CD14-positive monocyte (primary cell): ENCODE measurements around the gene MYO18A. TPM values are rescaled to one million over a fixed set of nuclear protein-coding genes. Genes with fewer than 3 reads are reported as not detected.
A peak's percentile ranks its signal among the peaks of the same experiment; 100 is the strongest.

ENCODE experiments used
- DNase-seq, 3 donors: peaks; one replicate each; pipeline ENCODE4 v3.0.0-alpha.2; 2011 to 2022
- H2AFZ ChIP-seq: 2 replicates; pipeline ENCODE4 v1.6.0; 2012; ENCODE audit warnings: mild to moderate bottlenecking, low read depth, low read length, inconsistent platforms; ENCODE audit not compliant: insufficient read depth, poor library complexity, severe bottlenecking
- H3K27ac ChIP-seq, 2 donors: 1 replicate in 1 of 2; 2 replicates in 1 of 2; pipeline ENCODE4 v1.5.1; 2012 to 2013; ENCODE audit warnings: low read length in 2 of 2, control low read depth in 1 of 2, inconsistent platforms in 1 of 2, low read depth in 1 of 2, mild to moderate bottlenecking in 1 of 2
- H3K27me3 ChIP-seq, 2 donors: one replicate each; pipeline versions ENCODE4 v1.6.0 to v1.6.1; 2011 to 2013; ENCODE audit warnings: low read length in 2 of 2; ENCODE audit not compliant: control insufficient read depth in 2 of 2, insufficient read depth in 2 of 2
- H3K36me3 ChIP-seq, 2 donors: replicated peaks in 1 of 2; 1 replicate in 1 of 2; 2 replicates in 1 of 2; pipeline versions ENCODE4 v1.5.1 to v1.6.1; 2012 to 2013; ENCODE audit warnings: low read length in 2 of 2, control low read depth in 1 of 2, inconsistent platforms in 1 of 2, mild to moderate bottlenecking in 1 of 2; ENCODE audit not compliant: insufficient read depth in 2 of 2, control insufficient read depth in 1 of 2
- H3K4me1 ChIP-seq, 2 donors: 1 replicate in 1 of 2; 2 replicates in 1 of 2; pipeline versions ENCODE4 v1.5.1 to v1.6.1; 2012 to 2013; ENCODE audit warnings: low read length in 2 of 2, control low read depth in 1 of 2, inconsistent platforms in 1 of 2, mild to moderate bottlenecking in 1 of 2, moderate library complexity in 1 of 2; ENCODE audit not compliant: insufficient read depth in 2 of 2, control insufficient read depth in 1 of 2
- H3K4me2 ChIP-seq: replicated peaks from 2 replicates; pipeline ENCODE3; 2012; ENCODE audit warnings: low read length, moderate library complexity, mild to moderate bottlenecking; ENCODE audit not compliant: poor library complexity, severe bottlenecking; ENCODE audit errors: extremely low read depth
- H3K4me3 ChIP-seq, 3 experiments: fragments of 200-600 bp in 1 of 3; sonication (generic) in 1 of 3; replicated peaks in 1 of 3; 1 replicate in 2 of 3; 2 replicates in 1 of 3; pipeline ENCODE4 v1.5.1; 2011 to 2013; ENCODE audit warnings: low read length in 3 of 3, mild to moderate bottlenecking in 3 of 3, control low read depth in 2 of 3, low read depth in 2 of 3, inconsistent platforms in 1 of 3, moderate library complexity in 1 of 3
- H3K79me2 ChIP-seq: 2 replicates; pipeline ENCODE4 v1.6.0; 2012; ENCODE audit warnings: mild to moderate bottlenecking, control low read depth, inconsistent platforms, low read length, moderate library complexity; ENCODE audit not compliant: insufficient read depth
- H3K9ac ChIP-seq: 2 replicates; pipeline ENCODE4 v1.6.0; 2017; ENCODE audit warnings: low read length, mild to moderate bottlenecking; ENCODE audit not compliant: insufficient read depth, poor library complexity, severe bottlenecking
- H3K9me3 ChIP-seq, 2 donors: replicated peaks in 1 of 2; 1 replicate in 1 of 2; 2 replicates in 1 of 2; pipeline versions ENCODE4 v1.5.1 to v1.6.1; 2012 to 2013; ENCODE audit warnings: low read length in 2 of 2, control low read depth in 1 of 2; ENCODE audit not compliant: control insufficient read depth in 1 of 2, insufficient read depth in 1 of 2
- H4K20me1 ChIP-seq: 2 replicates; pipeline ENCODE4 v1.6.0; 2012; ENCODE audit warnings: mild to moderate bottlenecking, low read length, control low read depth, moderate library complexity; ENCODE audit not compliant: insufficient read depth
- H3K27ac Mint-ChIP-seq, 7 donors: one replicate each; pipeline ENCODE4 v1.8.0; 2020; ENCODE audit warnings: mild to moderate bottlenecking in 7 of 7, mixed read lengths in 7 of 7, moderate library complexity in 6 of 7, inconsistent platforms in 2 of 7
- H3K27me3 Mint-ChIP-seq, 3 donors: one replicate each; pipeline ENCODE4 v1.8.0; 2021 to 2022; ENCODE audit warnings: low read depth in 3 of 3, mild to moderate bottlenecking in 3 of 3, mixed read lengths in 3 of 3, moderate library complexity in 3 of 3, inconsistent platforms in 1 of 3
- H3K36me3 Mint-ChIP-seq, 2 donors: one replicate each; pipeline ENCODE4 v1.8.0; 2020; ENCODE audit warnings: mixed read lengths in 2 of 2, inconsistent platforms in 1 of 2, mild to moderate bottlenecking in 1 of 2
- H3K4me1 Mint-ChIP-seq: one replicate; pipeline ENCODE4 v1.8.0; 2020; ENCODE audit warnings: mild to moderate bottlenecking, mixed read lengths
- H3K4me3 Mint-ChIP-seq, 2 donors: one replicate each; pipeline ENCODE4 v1.8.0; 2020; ENCODE audit warnings: mild to moderate bottlenecking in 2 of 2, mixed read lengths in 2 of 2, moderate library complexity in 1 of 2
- H3K9me3 Mint-ChIP-seq, 7 donors: one replicate each; pipeline ENCODE4 v1.8.0; 2020 to 2022; ENCODE audit warnings: mixed read lengths in 7 of 7, mild to moderate bottlenecking in 6 of 7, moderate library complexity in 6 of 7, inconsistent platforms in 2 of 7
- CTCF ChIP-seq: fragments of 200-600 bp; IDR thresholded peaks from one replicate; pipeline ENCODE4 v1.8.0; 2022; ENCODE audit warnings: antibody characterized with exemption, mild to moderate bottlenecking
- WGBS: methylation state at CpG from one replicate; pipeline ENCODE4 v1.1.5; 2013; ENCODE audit warnings: missing lambda C conversion rate; ENCODE audit not compliant: insufficient coverage; 5-methylcytosine and 5-hydroxymethylcytosine counted together
- intact Hi-C, 2 donors: fragments of 100-400 bp; cut with micrococcal nuclease; formaldehyde crosslinking; loops; one replicate each; pipeline versions ENCODE4 v1.15.0 to v1.15.1; 2023
- polyA plus RNA-seq, 3 donors: library from polyadenylated mRNA; depleted of rRNA in 1 of 3; unstranded in 2 of 3; stranded (reverse) in 1 of 3; fragments of 300-500 nt in 2 of 3; fragments of >200 nt in 1 of 3; fragmentation: Illumina TruSeq in 2 of 3; gene quantifications; 1 replicate in 2 of 3; 2 replicates in 1 of 3; pipeline ENCODE4 v1.2.3, GENCODE V29; 2012 to 2021

The MYO18A gene
- polyA plus RNA-seq, 3 donors: 6.3 to 40.2 (median 11.0) TPM

DNA sequence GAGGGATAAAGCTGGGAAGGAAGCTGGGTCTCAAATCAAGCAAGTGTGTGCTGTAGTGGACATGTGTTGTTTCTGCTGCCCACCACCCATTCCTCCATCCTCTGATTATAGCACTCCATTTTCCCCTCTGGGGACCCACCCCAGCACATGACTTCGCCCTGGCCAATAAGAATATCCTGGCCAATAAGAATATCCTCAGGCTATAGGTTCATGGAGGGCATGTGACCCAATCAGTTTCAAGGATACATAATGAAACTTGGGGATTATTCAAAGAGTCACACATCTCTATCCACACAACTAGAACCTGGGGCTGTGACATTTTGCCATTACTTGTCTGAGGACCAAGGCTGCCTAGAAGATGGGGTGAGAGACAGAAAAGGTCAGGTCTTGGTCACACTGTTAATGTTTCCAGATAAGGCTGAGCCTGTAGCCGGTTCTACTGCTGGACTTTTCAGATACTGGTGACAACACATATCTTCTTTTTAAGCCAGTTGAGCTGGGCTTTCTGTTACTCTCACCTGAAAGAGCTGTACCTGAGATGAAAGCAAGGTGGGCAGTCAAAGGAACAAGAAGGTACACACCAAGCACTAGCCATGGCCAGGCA is 33.7 kb downstream of the MYO18A start:
- intact Hi-C loops: loop anchor here (5.0 kb wide), 2 partner anchors 36 to 71 kb away; partner anchors contain the start of gene MYO18A (in 1 of the 2)
- no peaks in the 10 kb centered on the region for H3K27me3 ChIP-seq
- Mint-ChIP-seq H3K4me3 (no peak overlapping the region), H3K4me1 (peaks cover 59% of the 10 kb centered on the region), H3K27ac (peak overlapping the region in 3 of 7 donors; percentile 8 to 55 (median 14)), H3K36me3 (peaks cover 0 to 7% of the 10 kb centered on the region in 2 donors), H3K27me3 (no peaks in the 10 kb centered on the region), H3K9me3 (peaks cover 0 to 2% (median 0%) of the 10 kb centered on the region in 7 donors)
- no peak for TF ChIP-seq CTCF
- H3K79me2 ChIP-seq: peaks cover 50% of the 10 kb centered on the region
- H3K4me3 ChIP-seq: no peak overlapping the region
- DNase-seq: no peak
- H2AFZ ChIP-seq: no peak overlapping the region
- no peaks in the 10 kb centered on the region for H3K36me3 ChIP-seq
- H3K4me2 ChIP-seq: no peak overlapping the region
- no peak overlapping the region for H3K9ac ChIP-seq
- no peaks in the 10 kb centered on the region for H3K9me3 ChIP-seq
- H3K27ac ChIP-seq: peak overlapping the region in 1 of 2 donors; percentile 9
- H3K4me1 ChIP-seq: peaks cover 66 to 78% of the 10 kb centered on the region in 2 donors
- 86% methylated on average over 1 of the region's 2 CpGs for WGBS
- peaks cover 8% of the 10 kb centered on the region for H4K20me1 ChIP-seq

DNA sequence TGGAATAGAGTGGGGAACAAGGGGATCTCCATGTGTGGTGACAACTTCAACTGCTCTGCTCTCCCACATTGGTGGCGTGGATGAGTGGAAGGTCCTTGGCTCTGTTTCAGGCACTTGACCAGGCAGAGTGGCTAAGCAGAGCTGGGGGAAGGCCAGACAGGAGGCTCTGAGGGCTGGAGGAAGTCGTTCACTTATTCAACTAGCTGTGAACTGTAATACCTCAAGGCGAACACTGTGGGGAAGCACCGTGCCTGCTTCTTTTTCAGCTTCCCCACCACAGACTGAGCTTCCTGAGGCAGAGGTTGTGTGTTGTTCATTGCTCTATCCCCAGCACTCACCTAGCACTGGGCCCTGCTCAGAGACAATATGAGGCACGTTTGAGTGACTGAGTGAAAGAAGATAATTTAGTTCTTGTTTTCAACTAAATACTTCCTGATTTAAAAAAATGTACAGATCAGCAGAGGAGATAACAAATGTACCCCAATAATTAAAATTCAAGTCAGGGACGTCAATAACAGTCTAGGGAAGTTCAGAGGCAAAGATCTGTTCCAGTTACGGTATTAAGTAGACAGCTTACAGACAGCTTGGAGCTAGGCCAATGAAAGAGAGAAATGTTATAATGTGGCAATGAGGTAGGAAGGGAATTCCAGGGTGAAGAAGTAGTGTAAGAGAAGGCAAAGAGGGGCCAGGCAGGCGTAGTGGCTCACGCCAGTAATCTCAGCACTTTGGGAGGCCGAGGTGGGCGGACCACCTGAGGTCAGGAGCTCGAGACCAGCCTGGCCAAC is 34.7 kb downstream of the MYO18A start:
- Mint-ChIP-seq H3K27ac (peak overlapping the region; percentile 74 to 93 (median 88)), H3K4me3 (no peak overlapping the region), H3K36me3 (peaks cover 0 to 5% of the 10 kb centered on the region in 2 donors), H3K4me1 (peaks cover 65% of the 10 kb centered on the region), H3K9me3 (peaks cover 0 to 2% (median 0%) of the 10 kb centered on the region in 7 donors), H3K27me3 (no peaks in the 10 kb centered on the region)
- Histone ChIP-seq H3K9me3 (no peaks in the 10 kb centered on the region), H3K79me2 (peaks cover 58% of the 10 kb centered on the region), H3K27me3 (no peaks in the 10 kb centered on the region), H3K4me1 (peaks cover 68 to 78% of the 10 kb centered on the region in 2 donors), H3K27ac (peak overlapping the region; percentile 22 to 60), H3K4me3 (no peak overlapping the region), H4K20me1 (peaks cover 8% of the 10 kb centered on the region), H3K9ac (no peak overlapping the region), H2AFZ (no peak overlapping the region), H3K36me3 (no peaks in the 10 kb centered on the region), H3K4me2 (peak overlapping the region; percentile 3)
- peak; percentile 68 for TF ChIP-seq CTCF
- intact Hi-C loops: loop anchor here (5.0 kb wide), 2 partner anchors 37 to 72 kb away; partner anchors contain the start of gene MYO18A (in 1 of the 2)
- 20% methylated on average over 3 of the region's 12 CpGs for WGBS
- peak; percentile 70 to 85 (median 73) for DNase-seq
